Left forelimb (tissue), 1 donor: ENCODE results near the gene ELK4.
A peak's percentile ranks its signal among the peaks of the same experiment; 100 is the strongest.

ENCODE experiments used
- DNase-seq: peaks from one replicate; pipeline ENCODE4 v3.0.0-alpha.2; 2018; ENCODE audit warnings: low spot score

ELK4 gene

DNA sequence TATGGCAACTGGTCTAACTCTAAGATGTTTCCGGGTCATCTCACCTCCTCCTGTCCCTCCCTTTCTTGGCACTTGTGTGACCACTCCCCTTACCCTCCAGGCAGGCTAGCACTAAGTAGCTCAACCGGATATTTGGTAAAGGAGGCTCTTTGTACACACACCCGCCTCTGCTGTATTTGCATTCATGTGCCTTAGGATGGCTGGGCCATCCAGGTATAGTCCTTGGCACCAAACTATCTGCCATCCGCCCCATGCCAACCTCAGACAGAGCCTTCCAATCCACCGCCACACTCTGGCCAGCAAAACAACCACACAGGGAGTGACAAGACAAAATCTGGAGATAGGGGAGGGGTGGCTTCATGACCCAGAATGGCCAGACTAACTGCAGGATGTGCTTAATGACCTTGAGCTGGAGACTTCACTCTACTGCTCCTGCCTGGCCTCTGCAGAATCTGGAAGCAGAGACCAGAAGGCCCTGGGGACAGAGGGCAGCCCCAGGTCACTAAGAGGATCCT is 67.8 kb downstream of the ELK4 start:
- DNase-seq, result peak; percentile 47

- no peak for DNase-seq
Measured at GRCh38 chr1:205561501-205562203, 70.2 kb downstream of the ELK4 start.
